HEK293T (cell line): ENCODE results near the gene CHL1.

Experiments
- CTCF ChIA-PET: fragments of 350-600 bp; formaldehyde crosslinking; extraction: SDS; loops from one replicate; lab custom pipeline; 2021; ENCODE audit warnings: antibody characterized with exemption, inconsistent platforms; lab: Yijun Ruan, JAX
- POLR2A ChIA-PET: fragments of 350-600 bp; formaldehyde crosslinking; extraction: SDS; loops from one replicate; lab custom pipeline; 2020; ENCODE audit warnings: antibody characterized with exemption, inconsistent platforms; lab: Yijun Ruan, JAX
- DNase-seq: peaks from one replicate; pipeline ENCODE4 v3.0.0; 2012; ENCODE audit warnings: mixed read lengths; ENCODE audit errors: extremely low spot score
- ARNT ChIP-seq: fragments of 450-650 bp; IDR thresholded peaks from 2 replicates; pipeline ENCODE4 v1.6.1; 2017; ENCODE audit warnings: mild to moderate bottlenecking
- BHLHE40 ChIP-seq: fragments of 450-650 bp; IDR thresholded peaks from 2 replicates; pipeline ENCODE4 v1.6.1; 2016; ENCODE audit warnings: mild to moderate bottlenecking, moderate library complexity, borderline replicate concordance
- CTBP1 ChIP-seq: fragments of 450-650 bp; IDR thresholded peaks from 2 replicates; pipeline ENCODE4 v1.6.1; 2016; ENCODE audit warnings: borderline replicate concordance
- ELF4 ChIP-seq: fragments of 450-650 bp; IDR thresholded peaks from 2 replicates; pipeline ENCODE4 v1.6.1; 2017; ENCODE audit warnings: antibody characterized with exemption
- FOXA1 ChIP-seq: fragments of 450-650 bp; IDR thresholded peaks from 2 replicates; pipeline ENCODE4 v1.6.1; 2016; ENCODE audit warnings: mild to moderate bottlenecking
- FOXK2 ChIP-seq: fragments of 450-650 bp; IDR thresholded peaks from 2 replicates; pipeline ENCODE4 v1.6.1; 2016; ENCODE audit warnings: mild to moderate bottlenecking
- FOXM1 ChIP-seq: fragments of 450-650 bp; IDR thresholded peaks from 2 replicates; pipeline ENCODE4 v1.6.1; 2017; ENCODE audit warnings: mild to moderate bottlenecking, borderline replicate concordance
- HDGF ChIP-seq: fragments of 450-650 bp; IDR thresholded peaks from 2 replicates; pipeline ENCODE4 v1.6.1; 2017; ENCODE audit warnings: antibody characterized with exemption, borderline replicate concordance
- L3MBTL2 ChIP-seq: fragments of 450-650 bp; conservative IDR thresholded peaks from 2 replicates; pipeline ENCODE4 v1.6.1; 2016; ENCODE audit warnings: mild to moderate bottlenecking
- LEF1 ChIP-seq: fragments of 450-650 bp; IDR thresholded peaks from 2 replicates; pipeline ENCODE4 v1.6.1; 2017; ENCODE audit warnings: mild to moderate bottlenecking, borderline replicate concordance
- NFRKB ChIP-seq: fragments of 450-650 bp; IDR thresholded peaks from 2 replicates; pipeline ENCODE4 v1.6.1; 2016; ENCODE audit warnings: mild to moderate bottlenecking, moderate library complexity
- PKNOX1 ChIP-seq: fragments of 450-650 bp; IDR thresholded peaks from 2 replicates; pipeline ENCODE4 v1.6.1; 2016
- SP1 ChIP-seq: fragments of 450-650 bp; IDR thresholded peaks from 2 replicates; pipeline ENCODE4 v1.6.1; 2017
- SUZ12 ChIP-seq: fragments of 450-650 bp; IDR thresholded peaks from 2 replicates; pipeline ENCODE4 v1.6.1; 2016; ENCODE audit warnings: mild to moderate bottlenecking
- TARDBP ChIP-seq: fragments of 450-650 bp; IDR thresholded peaks from 2 replicates; pipeline ENCODE4 v1.6.1; 2016
- ZNF384 ChIP-seq: fragments of 450-650 bp; IDR thresholded peaks from 2 replicates; pipeline ENCODE4 v1.6.1; 2016

CHL1 gene

GRCh38 chr3:346186-346585 is 149.6 kb downstream of the CHL1 start:
- no peak for DNase-seq
- ChIA-PET POLR2A (no interaction called here), CTCF (no interaction called here)
- no peak for TF ChIP-seq L3MBTL2
- no peak for TF ChIP-seq SUZ12
- no peak for TF ChIP-seq FOXK2
- TF ChIP-seq ELF4: no peak
- TF ChIP-seq CTBP1: no peak
- no peak for TF ChIP-seq HDGF
- no peak for TF ChIP-seq NFRKB
- no peak for TF ChIP-seq BHLHE40
- TF ChIP-seq FOXA1: no peak
- no peak for TF ChIP-seq ARNT
- TF ChIP-seq PKNOX1: no peak
- TF ChIP-seq SP1: no peak
- TF ChIP-seq ZNF384: no peak
- TF ChIP-seq LEF1: no peak
- no peak for TF ChIP-seq FOXM1
- TF ChIP-seq TARDBP: no peak

- ChIA-PET POLR2A (no interaction called here), CTCF (no interaction called here)
- DNase-seq: no peak
- no peak for TF ChIP-seq PKNOX1
- TF ChIP-seq FOXM1: no peak
- TF ChIP-seq FOXA1: no peak
- no peak for TF ChIP-seq BHLHE40
- TF ChIP-seq NFRKB: no peak
- no peak for TF ChIP-seq TARDBP
- TF ChIP-seq LEF1: no peak
- no peak for TF ChIP-seq SUZ12
- TF ChIP-seq ELF4: no peak
- no peak for TF ChIP-seq ARNT
- TF ChIP-seq HDGF: no peak
- no peak for TF ChIP-seq L3MBTL2
- TF ChIP-seq ZNF384: no peak
Measured at GRCh38 chr3:347581-347980, 151.0 kb downstream of the CHL1 start.

GRCh38 chr3:350871-351371 is 154.4 kb downstream of the CHL1 start:
- ChIA-PET POLR2A (no interaction called here), CTCF (interaction anchor here (1.0 kb wide), 1 partner anchor 19 kb away, joined by 5 read pairs; no protein-coding TSS in a partner anchor)
- no peak for DNase-seq
- no peak for TF ChIP-seq L3MBTL2
- no peak for TF ChIP-seq NFRKB
- no peak for TF ChIP-seq FOXA1
- TF ChIP-seq ARNT: no peak
- no peak for TF ChIP-seq PKNOX1
- no peak for TF ChIP-seq FOXK2
- no peak for TF ChIP-seq LEF1
- no peak for TF ChIP-seq ZNF384
- no peak for TF ChIP-seq ELF4
- TF ChIP-seq FOXM1: no peak
- TF ChIP-seq BHLHE40: no peak
- TF ChIP-seq HDGF: no peak
- no peak for TF ChIP-seq TARDBP
- no peak for TF ChIP-seq SP1
- TF ChIP-seq CTBP1: no peak

- ChIA-PET POLR2A (no interaction called here), CTCF (no interaction called here)
- TF ChIP-seq BHLHE40 (no peak), CTBP1 (no peak), NFRKB (no peak), SP1 (no peak), TARDBP (no peak), ELF4 (no peak), SUZ12 (no peak)
- no peak for DNase-seq
Measured at GRCh38 chr3:352599-352998, 156.0 kb downstream of the CHL1 start.

- CTCF ChIA-PET: no interaction called here
- DNase-seq: no peak
- no peak for TF ChIP-seq NFRKB
- TF ChIP-seq LEF1: no peak
- TF ChIP-seq FOXK2: no peak
- no peak for TF ChIP-seq BHLHE40
- TF ChIP-seq ARNT: no peak
- no peak for TF ChIP-seq PKNOX1
- no peak for TF ChIP-seq FOXM1
- TF ChIP-seq FOXA1: no peak
- no peak for TF ChIP-seq SUZ12
- no peak for TF ChIP-seq L3MBTL2
- no peak for TF ChIP-seq SP1
- TF ChIP-seq CTBP1: no peak
- TF ChIP-seq TARDBP: no peak
- TF ChIP-seq ZNF384: no peak
- no peak for TF ChIP-seq HDGF
- no peak for TF ChIP-seq ELF4
- POLR2A ChIA-PET: no interaction called here
Measured at GRCh38 chr3:353191-353739, 156.7 kb downstream of the CHL1 start.

GRCh38 chr3:354432-354831 is 157.9 kb downstream of the CHL1 start:
- TF ChIP-seq HDGF: no peak
- no peak for TF ChIP-seq SUZ12
- no peak for TF ChIP-seq L3MBTL2
- TF ChIP-seq PKNOX1: no peak
- TF ChIP-seq FOXM1: no peak
- no peak for TF ChIP-seq NFRKB
- TF ChIP-seq FOXK2: no peak
- no peak for TF ChIP-seq BHLHE40
- no peak for TF ChIP-seq ELF4
- no peak for TF ChIP-seq TARDBP
- TF ChIP-seq CTBP1: no peak
- no peak for TF ChIP-seq SP1
- TF ChIP-seq ZNF384: no peak
- no peak for TF ChIP-seq ARNT
- no peak for TF ChIP-seq FOXA1
- TF ChIP-seq LEF1: no peak
- CTCF ChIA-PET: interaction anchor here (0.6 to 1.2 kb wide), 5 partner anchors 14 to 312 kb away, joined by 3 to 12 read pairs (median 3); no protein-coding TSS in a partner anchor

More at GRCh38 chr3:354432-354831, 157.9 kb downstream of the CHL1 start:
- peak; percentile 27 for DNase-seq
- POLR2A ChIA-PET: no interaction called here
